Fibroblast of the aortic adventitia (primary cell): ENCODE results near the gene TMEM150A. TPM values are rescaled to one million over a fixed set of nuclear protein-coding genes. Genes with fewer than 3 reads are reported as not detected.
A peak's percentile ranks its signal among the peaks of the same experiment; 100 is the strongest.

Source experiments
- DNase-seq: peaks from one replicate; pipeline ENCODE4 v3.0.0-alpha.2; 2010; ENCODE audit warnings: low read depth
- H3K4me3 ChIP-seq: 2 replicates; pipeline ENCODE4 v1.5.1; 2011; ENCODE audit warnings: low read depth, mild to moderate bottlenecking, control low read depth, low read length, moderate library complexity
- total RNA-seq: library from RNA; depleted of rRNA; stranded (reverse); fragments of >200 nt; gene quantifications from 2 replicates; pipeline ENCODE4 v1.2.3, GENCODE V29; 2012; ENCODE audit warnings: low replicate concordance
- TF ChIP-seq, protein P1 (sequence below): IDR thresholded peaks from 2 replicates; pipeline ENCODE4 v1.5.1; 2011; ENCODE audit warnings: mild to moderate bottlenecking, low read length, control low read depth, inconsistent platforms; ENCODE audit not compliant: insufficient read depth

Gene TMEM150A
- total RNA-seq, 1 donor, result 8.6 TPM

GRCh38 chr2:85588236-85588635 lies 14.3 kb downstream of the TMEM150A start:
- H3K4me3 ChIP-seq, result no peak overlapping the region
- no peak for DNase-seq

GRCh38 chr2:85585781-85586105 lies 16.8 kb downstream of the TMEM150A start:
- TF ChIP-seq, protein P1, sequence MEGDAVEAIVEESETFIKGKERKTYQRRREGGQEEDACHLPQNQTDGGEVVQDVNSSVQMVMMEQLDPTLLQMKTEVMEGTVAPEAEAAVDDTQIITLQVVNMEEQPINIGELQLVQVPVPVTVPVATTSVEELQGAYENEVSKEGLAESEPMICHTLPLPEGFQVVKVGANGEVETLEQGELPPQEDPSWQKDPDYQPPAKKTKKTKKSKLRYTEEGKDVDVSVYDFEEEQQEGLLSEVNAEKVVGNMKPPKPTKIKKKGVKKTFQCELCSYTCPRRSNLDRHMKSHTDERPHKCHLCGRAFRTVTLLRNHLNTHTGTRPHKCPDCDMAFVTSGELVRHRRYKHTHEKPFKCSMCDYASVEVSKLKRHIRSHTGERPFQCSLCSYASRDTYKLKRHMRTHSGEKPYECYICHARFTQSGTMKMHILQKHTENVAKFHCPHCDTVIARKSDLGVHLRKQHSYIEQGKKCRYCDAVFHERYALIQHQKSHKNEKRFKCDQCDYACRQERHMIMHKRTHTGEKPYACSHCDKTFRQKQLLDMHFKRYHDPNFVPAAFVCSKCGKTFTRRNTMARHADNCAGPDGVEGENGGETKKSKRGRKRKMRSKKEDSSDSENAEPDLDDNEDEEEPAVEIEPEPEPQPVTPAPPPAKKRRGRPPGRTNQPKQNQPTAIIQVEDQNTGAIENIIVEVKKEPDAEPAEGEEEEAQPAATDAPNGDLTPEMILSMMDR, result no peak
- H3K4me3 ChIP-seq, result peak overlapping the region; percentile 67
- DNase-seq, result peak; percentile 52

More at GRCh38 chr2:85588236-85588635, 14.3 kb downstream of the TMEM150A start:
- TF ChIP-seq, protein P1, result no peak

DNA sequence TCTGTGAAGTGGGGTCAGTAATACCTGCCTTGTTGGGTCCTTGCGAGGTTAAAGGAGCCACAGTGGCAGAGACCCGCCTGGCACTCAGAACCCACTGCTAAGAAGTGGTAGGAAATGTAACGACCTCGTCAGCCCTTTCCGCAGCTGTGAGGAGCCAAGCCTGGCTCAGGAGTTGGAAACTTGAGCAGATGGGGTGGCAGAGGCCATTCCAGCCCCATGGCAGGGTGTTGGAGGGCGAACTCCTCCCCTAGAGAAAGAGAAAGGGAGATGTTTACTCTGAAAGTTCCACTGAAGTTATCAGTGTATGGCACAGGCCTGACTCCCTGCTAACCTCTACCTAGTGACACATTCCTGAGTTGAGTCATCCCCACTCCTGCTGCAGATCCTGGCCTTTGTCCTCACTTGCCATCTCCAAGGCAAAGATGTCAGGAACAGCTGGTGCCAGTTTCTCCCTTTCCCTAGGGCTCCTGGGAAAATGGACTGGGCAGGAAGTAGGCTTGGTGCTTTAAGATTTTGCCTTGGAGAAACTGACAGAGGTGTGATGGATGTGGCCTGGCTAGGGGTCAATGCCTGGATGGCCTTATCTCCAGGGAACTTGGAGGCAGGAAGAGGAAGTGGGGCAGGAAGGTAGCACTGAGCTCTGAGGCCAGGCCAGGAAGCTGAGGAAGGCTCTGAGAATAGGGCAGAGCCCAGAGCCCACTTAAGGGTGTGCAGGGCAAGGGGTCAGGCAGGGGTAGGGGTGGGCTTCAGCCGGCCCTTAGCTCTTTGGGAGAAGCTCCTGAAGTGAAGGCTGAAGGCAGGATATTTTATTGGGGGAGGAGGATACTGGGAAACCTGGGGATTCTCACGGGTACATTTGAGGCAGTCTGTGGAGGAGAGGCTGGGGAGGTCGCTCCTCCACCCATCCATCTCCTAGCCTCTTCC lies 17.4 kb downstream of the TMEM150A start:
- TF ChIP-seq, protein P1, result no peak
- H3K4me3 ChIP-seq, result peak overlapping the region; percentile 67
- peak; percentile 69 for DNase-seq

- TF ChIP-seq, protein P1, result no peak
- DNase-seq, result no peak
- H3K4me3 ChIP-seq, result peak within 1 kb of the TSS; percentile 67
These were observed 18.1 kb downstream of the TMEM150A start, which contains the start of gene VAMP5 for GRCh38 chr2:85584354-85584856. TSS of gene VAMP5 (plus strand) at chr2:85584431. CDS start at chr2:85584491, 60 bp downstream.

GRCh38 chr2:85583667-85584353 lies 18.7 kb downstream of the TMEM150A start:
- TF ChIP-seq, protein P1, result no peak
- DNase-seq, result no peak
- peak overlapping the region; percentile 67 for H3K4me3 ChIP-seq

DNA sequence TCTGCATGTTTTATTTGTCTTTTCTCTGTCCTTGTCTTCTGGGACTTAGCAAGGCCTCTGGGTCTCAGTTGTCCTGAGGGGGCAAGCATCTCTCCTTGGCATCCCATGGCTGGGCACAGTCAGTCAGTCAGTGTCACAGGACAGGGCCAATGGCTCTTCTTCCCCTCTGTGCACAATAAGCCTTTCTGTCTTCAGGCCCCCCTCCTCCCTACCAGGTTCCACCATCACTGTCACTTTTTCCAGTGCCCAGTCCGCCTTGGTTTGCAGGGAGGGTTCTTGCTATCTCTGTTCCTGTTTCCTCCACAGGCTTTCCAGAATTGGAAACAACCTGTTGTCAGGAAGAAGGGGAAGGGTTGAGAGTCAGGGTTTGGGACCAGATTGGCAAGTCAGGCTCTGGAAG lies 20.0 kb downstream of the TMEM150A start:
- DNase-seq, result no peak
- TF ChIP-seq, protein P1, result no peak
- no peak overlapping the region for H3K4me3 ChIP-seq
